GM18502 (cell line): ENCODE results near the gene BCL2L1.
"Not testable (repeated sequence)": the region's sequence is repeated elsewhere in the genome, so short reads cannot be mapped to it uniquely, and the experiment has no call there.

ENCODE experiments used
- ATAC-seq: cut with Tn5 transposase; IDR thresholded peaks from one replicate; pipeline ENCODE4 v1.9.1; 2021; ENCODE audit warnings: mild to moderate bottlenecking; ENCODE audit not compliant: unreplicated experiment, poor library complexity

Gene BCL2L1

DNA sequence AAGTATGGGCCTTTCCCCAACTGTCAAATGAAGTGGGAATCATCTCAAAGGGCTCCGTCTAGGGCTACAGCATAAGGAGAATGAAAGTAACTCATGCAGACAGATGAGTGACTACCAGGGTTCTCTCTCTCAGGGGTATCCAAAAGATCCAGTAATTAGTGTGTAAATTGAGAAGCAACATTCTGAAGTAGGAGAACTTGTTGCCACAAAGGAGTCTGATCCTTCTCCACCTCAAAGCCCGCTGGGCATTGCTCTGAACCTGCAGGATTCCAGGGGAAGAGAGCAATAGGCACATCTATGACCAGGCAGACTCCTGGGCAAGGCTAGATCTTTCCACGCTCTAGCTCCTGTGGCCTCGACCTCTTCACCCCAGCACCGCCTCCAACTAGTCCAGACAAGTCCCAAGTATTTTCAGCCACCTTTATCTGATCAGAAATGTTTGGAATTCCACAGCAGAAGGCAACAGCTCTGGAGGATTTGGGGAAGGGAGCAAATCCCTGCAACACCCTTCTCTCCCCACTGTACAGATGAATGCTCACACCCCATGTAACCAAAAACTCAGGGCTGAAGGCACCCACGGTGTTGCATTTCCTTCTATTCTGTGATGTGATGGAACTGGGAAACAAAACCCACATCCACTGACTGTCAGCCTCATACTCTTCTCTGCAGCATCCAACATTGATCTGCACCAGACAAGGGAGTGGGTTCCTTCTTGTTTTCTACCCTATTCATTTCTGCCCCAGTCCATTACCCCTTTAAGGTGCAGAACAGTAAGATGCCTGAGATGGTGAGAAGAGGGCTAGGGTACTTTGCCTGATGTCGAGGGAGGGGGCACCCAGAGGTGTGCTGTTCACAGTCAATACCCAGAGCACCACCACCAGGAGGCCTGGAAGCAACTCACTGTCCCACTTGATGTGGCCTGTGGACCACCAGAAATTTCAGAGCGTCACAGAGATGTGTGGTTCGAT lies 44.0 kb downstream of the BCL2L1 start:
- ATAC-seq: no peak

DNA sequence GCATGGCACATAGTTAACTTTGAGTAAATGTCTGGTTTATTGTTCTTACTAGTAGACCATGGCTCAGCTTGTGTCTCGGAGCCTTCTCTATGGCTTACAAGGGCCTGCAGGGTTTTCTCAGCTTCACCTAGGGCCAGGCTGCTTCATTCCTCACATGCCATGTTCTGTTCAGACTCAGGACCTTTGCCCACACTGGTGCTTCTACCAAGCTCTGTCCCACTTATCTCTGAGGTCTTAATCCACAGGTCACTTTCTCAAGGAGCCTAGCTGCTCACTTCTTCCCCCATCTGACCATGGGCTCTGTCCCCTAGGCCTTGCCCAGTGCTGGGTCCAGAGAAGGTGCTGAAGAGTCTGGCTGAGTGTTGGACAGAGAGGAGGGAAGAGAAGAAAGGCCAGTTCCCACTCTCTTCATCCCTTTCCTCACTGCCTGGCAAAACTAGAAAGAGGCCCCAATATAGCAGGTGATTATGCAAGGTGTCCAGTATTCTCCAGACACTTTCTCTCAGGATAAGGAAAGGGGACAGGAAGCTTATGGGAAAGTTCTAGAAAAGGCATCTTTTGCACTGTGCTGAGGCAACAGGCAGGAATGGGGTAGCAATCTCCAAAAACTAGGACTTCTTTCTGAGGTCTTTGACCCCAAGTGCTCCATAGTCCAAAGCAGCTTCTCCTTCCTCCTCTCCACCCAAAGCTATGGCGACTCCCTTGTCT lies 45.0 kb downstream of the BCL2L1 start:
- no peak for ATAC-seq

DNA sequence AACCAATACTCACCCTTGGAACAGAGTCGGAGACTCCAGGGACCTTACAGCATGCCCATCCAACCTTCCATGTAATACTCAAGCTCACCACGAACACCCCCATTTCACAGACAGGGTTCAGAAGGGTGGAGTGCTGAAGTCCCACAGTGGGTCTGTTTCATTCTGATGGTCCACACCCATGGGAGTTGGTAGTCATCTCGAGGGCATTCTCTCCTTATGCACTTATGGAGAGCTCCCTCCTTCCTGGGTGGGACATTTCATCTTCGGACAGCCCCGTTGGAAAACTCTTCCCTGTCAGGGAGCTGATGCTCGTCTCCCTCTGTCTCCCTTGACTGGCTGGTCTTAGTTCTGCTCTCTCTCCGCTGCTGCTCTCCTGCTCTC lies 46.1 kb downstream of the BCL2L1 start:
- ATAC-seq: no peak

DNA sequence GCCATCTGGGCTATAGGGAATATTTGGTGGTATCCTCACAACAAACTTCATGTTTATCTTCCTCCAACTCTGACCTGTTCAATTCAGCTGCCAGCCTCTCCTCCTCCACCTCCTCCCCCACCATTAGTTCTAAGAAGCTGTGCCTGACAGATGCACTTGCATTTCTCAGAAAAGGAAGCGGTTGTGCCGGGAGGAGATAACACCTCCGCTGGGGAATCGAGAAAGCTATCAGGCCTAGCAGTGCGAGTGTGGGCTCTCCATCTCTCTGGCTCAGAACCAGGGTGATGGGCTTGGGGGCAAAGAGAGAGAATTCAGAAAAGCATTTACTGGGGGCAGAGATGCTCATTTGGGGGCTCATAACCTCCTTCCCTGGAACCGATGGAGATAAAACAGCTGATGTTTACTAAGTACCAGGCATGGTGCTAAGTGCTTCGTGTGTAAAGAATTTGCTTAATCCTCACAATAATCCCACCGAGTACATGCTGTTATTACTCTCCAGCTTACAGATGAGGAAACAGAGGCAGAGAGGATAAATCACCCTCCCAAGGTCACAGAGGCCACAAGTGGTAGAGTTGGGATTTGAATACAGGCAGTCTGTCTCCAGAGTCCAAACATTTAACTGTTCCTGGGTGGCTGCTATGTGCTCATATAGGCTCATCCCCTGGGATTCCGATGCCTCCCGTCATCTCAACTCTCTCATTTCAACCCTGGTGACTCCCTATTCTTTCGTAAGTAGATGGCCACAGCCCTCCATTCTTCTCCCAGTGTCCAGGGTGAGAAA lies 46.6 kb downstream of the BCL2L1 start:
- peak; percentile 58 for ATAC-seq

DNA sequence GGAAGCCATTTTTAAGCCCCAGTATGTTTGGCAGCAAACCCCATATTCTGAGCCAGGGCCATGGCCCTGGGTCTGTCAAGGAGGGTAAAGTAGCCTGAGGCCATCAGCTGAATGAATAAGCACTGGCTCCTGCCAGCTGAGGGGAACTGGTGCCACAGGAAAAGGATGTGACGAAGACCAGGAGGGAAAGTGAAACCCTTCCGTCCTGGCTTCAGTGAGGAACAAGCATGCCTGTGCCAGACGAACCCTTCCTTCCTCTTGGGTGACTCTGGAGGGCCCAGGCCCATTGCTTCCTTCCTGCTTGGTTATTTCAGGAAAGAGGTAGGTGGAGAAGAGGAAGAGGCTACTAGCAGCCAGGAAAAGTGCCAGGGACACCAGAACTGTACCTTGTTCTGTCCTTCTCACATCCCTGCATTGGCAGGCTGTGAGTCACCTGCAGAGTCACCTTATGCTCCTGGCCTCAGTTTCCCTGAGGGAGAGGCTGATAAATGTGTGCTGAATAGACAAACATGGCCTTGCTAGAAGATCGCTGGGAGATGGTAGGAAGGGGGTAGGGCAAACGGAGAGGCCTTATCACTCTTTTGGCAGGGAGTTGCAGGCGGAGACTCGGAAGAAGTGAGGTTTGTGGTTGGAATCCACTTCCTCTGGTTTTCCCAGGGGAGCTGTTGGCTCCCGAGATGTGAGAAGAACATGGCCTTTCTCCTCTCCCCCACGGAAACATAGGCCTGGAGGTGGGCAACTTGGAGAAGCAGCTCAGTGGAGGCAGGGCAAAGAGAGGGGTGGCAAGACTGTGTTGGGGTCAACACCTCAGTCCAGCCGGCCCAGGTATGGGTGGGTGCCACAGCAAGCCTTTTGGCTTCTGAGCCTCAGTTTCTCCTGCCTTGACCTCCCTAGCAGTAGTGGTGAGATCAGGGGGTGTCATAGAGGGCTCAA lies 47.5 kb downstream of the BCL2L1 start:
- ATAC-seq: peak; percentile 79

DNA sequence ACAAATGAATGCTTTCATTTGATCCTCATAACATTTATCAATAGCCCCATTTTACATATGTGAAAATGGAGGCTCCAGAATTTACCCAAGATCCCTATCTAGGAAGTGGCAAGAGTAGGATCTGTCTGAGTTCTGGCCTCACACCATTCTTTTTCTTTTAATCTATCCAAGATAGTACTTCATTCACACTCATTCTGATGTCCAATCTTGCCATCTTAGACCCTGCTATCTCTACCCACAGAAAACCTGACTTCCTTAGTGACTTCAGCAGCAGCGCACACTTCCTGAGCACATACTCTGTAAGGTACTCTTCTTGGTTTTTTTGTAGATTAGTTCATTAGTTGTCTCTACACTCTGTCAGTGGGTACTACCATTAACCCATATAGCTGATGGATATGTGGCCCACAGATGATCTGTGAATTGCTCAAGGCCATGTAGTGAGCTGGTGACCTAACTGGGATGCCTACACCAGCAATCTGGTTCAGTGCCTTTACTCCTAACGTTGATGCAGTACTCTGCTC lies 48.7 kb downstream of the BCL2L1 start:
- ATAC-seq: no peak

DNA sequence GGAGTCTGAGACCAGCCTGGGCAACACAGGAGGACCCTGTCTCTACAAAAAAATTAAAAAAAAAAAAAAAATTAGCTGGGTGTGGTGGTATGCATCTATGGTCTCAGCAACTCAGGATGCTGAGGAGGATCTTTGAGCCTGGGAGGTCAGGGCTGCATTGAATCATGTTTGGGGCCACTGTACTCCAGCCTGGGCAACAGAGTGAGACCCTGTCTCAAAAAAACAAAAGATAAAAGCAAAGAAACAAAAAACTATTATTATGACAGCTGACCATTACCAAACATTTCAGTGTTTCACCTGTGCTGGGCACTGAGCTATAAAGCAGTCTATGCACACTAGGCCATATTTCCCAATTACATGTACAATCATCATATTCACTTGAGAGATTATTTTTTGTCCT lies 49.2 kb downstream of the BCL2L1 start:
- ATAC-seq: no peak

DNA sequence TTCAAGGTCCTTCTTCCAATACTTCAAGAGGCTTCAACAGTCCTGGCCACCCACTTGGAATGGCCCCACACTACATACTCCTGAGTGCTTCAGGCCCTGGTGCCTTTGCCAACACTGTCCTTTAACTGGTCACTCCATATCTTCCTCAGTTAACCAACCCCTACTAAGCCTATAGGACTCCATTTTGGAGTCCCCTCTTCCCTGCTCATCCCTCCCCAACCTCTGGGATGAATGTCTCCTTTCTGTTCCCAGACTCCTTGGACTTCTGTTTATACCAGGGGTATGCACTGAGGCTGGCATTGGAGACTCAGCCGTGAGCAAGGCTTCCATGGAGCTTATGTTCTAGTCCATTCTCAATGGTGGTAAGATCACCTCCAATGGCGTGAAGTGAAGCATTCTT lies 51.3 kb downstream of the BCL2L1 start:
- no peak for ATAC-seq

DNA sequence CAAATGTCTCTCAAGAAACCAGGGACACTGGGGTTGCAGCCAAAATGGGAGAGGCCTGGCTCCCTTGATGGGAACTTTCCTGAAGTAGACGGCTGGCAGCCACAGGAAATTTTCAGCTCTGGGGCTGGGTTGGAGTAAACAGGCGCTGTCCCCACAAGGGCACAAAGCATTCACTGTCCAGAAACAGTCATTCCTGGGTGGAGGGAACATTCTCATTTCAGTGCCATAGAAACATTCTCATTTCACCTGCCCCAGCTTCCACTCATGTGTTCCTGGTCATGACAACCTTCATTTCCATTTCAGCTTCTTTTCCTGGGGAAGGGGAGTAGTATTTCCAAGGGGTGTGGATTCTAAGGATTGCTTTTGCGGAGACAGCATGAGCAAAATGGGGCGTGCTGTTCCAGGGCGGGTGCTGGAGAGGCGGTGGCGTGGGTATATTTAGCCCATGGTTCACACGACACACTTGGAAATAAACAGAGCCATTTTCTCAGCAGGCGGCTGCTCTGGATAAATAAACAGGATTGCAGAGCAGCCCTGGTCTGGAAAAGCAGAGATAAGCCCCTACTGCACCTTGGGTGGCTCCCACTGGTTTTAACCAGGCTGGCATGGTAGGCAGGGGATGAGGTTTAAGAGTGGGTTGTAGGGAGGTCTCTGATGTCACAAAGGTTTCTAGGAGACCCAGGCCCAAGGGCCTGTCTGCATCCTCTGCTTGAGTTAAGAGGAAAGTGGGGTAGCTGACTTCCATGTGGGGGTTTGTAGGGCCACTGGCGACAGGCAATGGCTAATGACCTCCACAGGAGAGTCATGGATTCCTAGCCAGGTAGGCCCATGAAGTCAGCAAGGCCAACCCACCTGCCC lies 52.1 kb downstream of the BCL2L1 start:
- ATAC-seq: no peak

DNA sequence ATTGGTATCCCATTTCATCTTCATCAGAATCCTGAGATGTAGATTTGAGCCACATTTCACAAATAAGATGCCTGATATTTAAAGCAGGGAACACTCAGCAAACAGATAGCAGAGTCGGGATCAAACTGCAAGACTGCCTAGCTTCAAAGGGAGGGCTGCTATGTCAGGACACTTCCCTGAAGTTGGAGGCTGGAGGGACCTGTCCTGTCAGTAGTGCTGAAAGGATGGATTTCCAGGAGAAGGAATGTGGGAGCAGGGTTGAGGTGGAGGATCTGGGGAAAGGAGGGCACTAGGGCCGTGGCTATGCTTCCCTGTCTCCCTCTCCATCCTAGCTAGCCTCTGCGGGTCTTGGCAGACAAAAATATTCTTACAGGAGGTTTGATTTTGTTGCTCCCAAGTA lies 52.8 kb downstream of the BCL2L1 start:
- no peak for ATAC-seq

DNA sequence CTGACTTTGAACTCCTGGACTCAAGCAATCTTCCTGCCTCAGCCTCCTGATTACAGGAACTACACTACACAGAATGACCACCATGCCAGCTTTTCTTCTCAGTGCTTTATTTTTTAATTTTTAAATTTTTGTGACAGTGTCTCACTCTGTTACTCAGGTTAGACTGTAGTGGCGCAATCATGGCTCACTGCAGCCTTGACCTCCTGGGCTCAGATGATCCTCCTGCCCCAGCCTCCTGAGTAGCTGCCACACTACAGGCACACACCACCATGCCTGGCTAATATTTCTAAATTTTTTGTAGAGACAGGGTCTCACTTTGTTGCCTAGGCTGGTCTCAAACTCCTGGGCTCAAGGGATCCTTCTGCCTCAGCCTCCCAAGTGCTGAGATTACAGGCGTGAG lies 53.7 kb downstream of the BCL2L1 start:
- not testable (repeated sequence) for ATAC-seq

DNA sequence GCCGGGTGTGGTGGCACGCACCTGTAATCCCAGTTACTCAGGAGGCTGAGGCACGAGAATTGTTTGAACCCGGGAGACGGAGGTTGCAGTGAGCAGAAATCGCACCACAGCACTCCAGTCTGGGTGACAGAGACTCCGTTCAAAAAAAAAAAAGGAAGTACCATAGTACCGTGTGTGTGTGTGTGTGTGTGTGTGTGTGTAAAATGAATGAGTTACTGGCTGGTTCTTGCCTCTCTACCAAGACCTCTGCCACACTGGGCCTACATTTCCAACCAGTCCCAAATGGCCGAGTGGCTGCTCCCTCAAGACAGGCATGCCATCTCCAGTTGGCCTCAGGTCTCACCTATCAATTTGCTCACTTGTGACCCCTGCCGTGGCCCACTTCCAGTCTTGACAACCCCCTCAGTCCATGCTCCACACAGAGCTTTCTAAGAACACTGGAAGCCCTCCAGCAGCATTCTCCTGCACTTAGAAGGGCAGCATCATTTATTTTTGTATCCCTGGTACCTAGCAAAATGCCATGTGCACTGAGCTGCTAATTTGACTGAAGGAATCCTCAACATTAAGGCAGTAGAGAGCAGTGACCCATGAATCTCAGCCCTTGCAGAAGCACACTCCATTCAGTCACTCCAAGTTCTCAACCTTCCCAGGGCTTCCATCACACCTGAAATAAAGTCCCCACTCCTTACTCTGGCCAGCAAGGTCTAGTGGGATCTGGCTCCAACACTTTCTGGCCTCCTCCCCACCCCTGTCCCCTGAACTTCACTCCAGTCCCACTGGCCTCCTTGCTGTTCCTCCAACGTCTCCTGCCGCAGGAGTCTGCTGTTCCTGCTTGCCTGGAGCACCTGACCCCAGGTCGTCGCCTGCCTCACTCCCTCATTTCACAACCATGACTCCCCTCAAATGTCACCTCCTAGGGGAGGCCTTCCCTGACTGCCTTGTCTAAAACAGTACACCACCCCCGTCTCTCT lies 55.1 kb downstream of the BCL2L1 start:
- no peak for ATAC-seq

DNA sequence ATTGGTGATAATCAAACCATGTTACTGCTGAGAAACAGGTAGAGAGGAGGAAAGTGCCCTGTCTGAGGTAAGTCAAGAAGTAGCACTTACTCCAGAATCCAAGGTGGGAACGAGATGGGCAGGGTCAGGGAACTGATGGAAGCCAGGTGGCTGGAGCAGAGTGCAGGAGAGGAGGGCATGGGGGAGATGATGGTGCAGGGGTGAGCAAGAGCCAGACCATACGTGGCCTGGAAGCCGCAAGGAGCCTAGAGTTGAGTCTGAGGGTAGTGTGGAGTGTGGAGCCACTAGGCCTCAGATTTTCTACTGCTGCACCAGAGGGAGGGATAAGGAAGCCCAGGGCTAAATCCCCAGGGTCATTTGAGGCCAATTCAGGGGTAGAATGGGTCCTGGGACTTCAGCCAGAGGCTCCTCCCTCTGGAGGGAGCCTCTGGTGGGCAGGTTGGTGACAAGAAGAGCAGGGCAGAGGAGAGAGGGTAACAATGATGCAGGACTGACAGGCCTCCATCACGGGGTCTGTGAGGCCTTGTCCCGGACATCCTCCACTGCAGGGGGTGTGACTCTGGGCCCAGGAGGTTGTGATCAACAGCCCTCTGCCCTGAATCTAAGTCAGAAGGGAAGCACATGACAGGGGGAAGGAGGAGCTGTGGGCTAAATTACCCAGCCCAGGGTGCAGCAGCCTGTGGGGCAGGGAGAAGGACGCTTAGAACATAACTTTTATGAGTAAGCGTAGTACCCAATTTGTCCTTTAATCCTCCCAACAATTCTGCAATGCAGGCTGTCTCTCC lies 56.2 kb downstream of the BCL2L1 start:
- ATAC-seq: no peak

DNA sequence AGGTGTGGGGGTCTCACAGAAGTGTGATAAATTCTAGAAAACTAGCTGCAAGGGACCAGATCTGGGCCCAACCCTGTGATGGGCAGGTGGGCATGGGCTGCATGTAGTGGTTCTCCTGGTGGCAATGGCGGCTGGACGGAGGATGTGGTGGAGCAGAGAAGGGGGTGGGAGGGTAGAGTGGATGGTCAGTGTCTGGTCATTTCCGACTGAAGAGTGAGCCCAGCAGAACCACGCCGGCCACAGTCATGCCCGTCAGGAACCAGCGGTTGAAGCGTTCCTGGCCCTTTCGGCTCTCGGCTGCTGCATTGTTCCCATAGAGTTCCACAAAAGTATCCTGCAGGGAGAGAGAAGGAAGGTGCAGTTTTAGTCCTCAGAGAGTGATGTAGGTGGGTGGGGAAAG lies 56.9 kb downstream of the BCL2L1 start:
- ATAC-seq: no peak

DNA sequence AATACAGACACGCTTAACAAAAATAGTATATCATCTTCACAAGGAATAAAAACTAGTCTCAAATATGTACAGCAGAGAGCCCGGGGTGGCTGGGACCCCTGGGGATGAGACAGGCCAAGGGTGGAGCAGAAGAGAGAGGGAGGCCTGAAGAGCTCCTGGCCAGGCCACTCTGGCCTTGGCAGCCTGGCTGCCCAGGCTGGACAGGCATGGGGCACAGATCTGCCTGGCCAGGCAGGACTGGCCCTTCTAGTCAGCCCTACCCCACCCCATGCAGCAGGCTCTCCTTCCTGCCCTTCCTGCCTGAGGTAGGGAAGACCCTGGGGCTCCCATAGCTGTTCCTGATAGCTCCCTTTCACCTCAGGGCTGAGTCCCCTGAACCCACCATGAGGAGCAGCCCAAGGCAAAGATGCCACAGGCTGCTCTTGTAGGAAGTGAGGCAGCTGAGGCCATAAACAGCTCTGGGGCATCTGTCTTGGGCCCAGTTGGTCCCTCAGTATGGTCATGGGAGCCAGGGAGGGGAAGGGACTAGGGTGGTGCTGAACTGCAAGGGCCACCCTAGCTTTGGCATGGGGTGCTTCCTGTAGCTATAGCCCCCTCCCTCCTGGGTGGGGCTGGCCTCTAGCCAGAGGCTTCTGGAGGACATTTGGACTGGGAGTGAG lies 57.8 kb downstream of the BCL2L1 start:
- no peak for ATAC-seq
